Middle frontal gyrus (tissue), 1 donor: ENCODE measurements around the gene ZNF19.
A peak's percentile ranks its signal among the peaks of the same experiment; 100 is the strongest.
"Not testable (repeated sequence)": the region's sequence is repeated elsewhere in the genome, so short reads cannot be mapped to it uniquely, and the experiment has no call there.

Source experiments
- DNase-seq: peaks from one replicate; pipeline ENCODE4 v3.0.0-alpha.2; 2015; ENCODE audit warnings: low spot score; ENCODE audit errors: extremely low spot score

Gene ZNF19

DNA sequence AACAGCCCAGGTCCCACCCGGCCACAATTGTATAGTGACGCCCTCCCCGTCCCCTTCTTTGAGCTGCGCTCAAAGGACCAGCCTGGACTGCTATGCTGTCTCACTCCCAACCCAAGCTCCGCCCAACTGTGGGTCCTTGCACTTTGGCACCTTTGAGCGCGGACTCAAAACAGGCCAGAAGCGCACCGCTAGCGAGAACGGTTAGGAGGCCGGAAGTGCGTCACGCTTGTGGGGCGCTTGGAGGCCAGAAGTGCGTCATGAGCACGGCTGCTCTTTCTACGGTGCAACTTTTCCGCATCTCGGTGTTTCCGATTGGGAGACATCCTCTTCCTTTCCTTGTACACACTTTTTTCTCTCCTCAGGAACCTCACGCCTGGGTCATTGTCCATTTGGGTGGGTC is at the start of gene ZNF19:
Gene ZNF19, minus strand, starts transcription at position 203 of the 400 bp plus-strand sequence. CDS start 7,210 bp downstream, outside the sequence.
- DNase-seq: no peak

DNA sequence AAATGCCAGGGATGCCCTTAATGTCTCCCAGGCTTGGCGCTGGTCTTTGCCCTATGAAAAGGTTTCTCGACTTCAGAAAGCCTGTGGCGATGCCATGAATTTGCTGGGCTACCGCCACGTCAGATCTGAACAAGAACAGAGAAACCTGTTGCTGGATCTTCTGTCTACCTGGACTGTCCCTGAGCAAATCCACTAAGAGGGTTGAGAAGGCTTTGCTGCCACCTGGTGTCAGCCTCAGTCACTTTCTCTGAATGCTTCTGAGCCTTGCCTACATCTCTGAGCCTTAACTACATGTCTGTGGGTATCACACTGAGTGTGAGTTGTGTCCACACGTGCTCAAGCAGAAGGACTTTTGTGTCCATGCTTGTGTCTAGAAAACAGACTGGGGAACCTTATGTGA is 48.5 kb upstream of the ZNF19 start:
- DNase-seq: no peak

DNA sequence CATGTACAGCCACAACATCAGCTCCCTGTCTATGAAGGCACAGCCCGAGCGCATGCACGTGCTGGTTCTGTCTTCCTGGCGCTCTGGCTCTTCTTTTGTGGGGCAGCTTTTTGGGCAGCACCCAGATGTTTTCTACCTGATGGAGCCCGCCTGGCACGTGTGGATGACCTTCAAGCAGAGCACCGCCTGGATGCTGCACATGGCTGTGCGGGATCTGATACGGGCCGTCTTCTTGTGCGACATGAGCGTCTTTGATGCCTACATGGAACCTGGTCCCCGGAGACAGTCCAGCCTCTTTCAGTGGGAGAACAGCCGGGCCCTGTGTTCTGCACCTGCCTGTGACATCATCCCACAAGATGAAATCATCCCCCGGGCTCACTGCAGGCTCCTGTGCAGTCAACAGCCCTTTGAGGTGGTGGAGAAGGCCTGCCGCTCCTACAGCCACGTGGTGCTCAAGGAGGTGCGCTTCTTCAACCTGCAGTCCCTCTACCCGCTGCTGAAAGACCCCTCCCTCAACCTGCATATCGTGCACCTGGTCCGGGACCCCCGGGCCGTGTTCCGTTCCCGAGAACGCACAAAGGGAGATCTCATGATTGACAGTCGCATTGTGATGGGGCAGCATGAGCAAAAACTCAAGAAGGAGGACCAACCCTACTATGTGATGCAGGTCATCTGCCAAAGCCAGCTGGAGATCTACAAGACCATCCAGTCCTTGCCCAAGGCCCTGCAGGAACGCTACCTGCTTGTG is 47.8 kb upstream of the ZNF19 start:
- DNase-seq: no peak

DNA sequence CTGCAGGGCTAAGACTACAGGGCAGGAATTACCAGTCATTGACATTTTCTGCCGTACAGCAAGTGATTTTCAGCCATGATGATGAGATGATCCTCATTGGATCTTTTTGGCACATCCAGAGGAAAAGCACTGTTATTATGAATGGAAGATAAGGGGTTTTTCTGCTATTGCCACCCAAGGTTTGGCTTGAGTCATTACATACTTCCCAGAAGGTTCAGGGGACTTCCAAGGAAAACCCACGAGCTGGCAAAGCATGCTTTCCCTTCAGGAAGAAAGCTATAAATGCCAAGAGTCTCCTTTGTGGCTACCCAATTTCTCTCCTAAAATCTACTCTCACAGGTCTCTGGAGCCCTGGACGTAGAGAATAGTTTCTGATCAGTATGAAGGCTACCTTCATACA is 43.2 kb upstream of the ZNF19 start:
- DNase-seq: no peak

DNA sequence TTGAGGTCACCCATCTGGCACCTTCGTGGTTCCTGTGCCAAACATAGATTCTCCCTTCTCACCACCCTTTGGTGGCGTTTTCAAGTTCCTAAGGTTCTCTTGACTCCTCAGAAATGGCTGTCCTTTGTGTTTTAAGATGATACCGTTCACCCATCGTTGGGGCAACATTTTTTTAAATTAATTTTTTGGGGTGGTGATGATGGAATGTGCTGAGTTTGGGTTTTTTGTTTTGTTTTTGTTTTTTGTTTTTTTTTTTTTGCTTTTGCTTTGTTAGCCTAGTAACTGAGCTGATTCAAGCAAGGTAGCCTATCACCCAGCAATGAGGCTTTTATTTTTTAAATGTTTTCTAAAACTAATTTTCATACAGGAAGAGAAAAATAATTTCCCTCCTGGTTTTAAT is 39.7 kb upstream of the ZNF19 start:
- no peak for DNase-seq

DNA sequence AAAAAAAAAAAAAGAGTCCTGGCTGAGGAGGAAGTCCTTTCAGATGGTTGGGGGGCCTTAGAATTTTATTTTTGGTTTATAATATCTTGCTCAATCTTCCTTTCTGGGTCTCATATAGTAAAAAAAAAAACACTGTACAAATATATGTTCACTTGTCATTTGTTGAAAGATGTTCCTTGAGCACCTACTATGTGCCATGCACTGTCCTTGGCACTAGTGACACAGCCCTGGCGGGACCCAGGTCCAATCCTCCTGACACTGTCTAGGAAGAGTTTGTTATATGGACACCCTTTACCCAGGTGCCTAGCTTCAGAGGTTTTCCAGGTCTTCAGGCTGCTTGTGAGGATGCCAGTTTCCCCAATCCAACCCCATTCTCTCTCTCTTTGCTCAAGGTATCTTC is 39.1 kb upstream of the ZNF19 start:
- DNase-seq: no peak

DNA sequence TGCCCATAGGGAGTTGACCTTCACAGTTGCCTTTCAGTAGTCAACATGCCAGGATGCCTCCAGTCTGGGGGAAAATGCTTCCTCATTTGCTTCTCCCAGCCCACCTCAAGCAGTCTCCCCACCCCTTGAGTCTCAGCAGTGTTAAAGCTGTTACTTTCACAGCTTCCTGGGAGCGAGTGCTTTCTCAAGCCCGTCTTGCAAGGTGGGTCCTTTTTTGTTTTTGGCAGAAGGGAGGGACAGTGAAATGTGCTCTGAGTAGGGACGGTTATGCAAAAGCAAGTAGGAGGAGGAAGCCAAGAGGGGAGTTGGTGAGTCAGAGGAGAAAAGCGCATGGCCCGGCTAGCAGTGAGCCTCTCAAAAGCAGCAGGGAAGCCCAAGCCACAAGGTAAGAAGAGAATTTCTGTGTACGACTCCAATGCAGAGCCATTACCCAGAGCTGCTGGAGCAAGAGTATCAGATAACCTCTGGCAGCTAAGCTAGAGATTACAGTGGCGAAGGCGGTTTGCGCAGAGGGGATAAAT is 37.0 kb upstream of the ZNF19 start, which contains the start of gene CHST4:
Gene CHST4, plus strand, starts transcription at position 316 of the 521 bp plus-strand sequence. CDS start 10,252 bp downstream, outside the sequence.
- no peak for DNase-seq

DNA sequence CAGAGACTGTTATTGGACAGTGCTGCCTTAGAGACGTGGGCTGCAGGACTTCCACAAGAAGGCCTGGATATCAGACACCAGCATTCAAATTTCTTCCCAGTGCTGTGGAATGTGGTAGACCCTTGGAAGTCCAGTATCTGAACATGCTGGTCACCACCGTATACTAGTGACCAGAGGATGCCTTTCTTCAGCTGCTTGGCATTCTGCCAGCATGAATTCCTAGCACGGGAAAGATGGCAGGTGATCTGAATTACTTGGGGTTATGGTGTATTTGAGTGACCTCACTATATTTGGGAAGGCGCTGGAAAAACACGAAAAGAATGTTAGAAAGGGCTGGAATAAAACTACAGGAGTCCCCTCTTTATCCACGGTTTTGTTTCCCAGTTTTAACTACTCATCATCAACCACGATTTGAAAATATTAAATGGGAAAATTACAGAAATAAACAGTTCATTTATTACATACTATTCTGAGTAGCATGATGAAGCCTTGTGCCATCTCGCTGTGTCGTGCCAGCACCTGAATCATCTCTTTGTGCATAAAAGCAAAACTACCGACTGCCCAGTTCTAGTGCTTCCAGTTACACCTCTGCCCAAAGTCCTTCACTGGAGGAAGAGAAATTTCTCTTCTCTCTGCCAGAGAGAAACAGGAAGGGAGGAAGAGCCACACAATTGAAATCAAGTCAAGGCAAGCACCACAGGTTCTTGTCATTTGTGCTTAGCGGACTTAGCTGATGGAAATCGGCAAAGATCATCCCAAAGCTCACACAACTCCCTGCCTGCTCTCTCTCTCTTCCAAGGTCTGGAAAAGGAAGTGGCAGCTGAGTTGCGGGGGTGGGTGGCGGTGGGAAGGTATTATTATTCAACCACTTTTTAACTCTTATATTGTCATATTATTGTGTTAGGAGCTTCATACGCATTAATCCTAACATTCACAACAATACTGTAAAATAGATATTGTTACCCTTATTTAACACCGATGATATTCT is 35.7 kb upstream of the ZNF19 start:
- no peak for DNase-seq

DNA sequence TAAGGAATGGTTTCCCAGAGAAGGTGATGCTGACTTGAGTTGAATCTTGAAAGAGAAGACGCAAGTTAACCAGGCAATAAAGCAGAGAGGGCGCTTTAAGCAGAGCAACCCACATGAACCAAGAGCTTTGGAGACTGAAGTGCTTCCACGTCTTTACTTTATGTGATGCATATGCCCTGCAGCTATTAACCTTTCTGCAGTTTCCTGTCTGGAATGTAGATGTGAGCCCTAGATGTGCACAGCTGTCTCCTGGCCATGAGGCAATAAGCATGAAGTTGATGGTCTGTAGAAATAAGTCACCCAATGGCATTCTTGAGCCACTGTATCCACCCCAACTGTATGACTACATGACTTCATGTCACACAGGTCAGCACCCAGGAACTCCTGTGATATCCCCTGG is 31.4 kb upstream of the ZNF19 start:
- no peak for DNase-seq

DNA sequence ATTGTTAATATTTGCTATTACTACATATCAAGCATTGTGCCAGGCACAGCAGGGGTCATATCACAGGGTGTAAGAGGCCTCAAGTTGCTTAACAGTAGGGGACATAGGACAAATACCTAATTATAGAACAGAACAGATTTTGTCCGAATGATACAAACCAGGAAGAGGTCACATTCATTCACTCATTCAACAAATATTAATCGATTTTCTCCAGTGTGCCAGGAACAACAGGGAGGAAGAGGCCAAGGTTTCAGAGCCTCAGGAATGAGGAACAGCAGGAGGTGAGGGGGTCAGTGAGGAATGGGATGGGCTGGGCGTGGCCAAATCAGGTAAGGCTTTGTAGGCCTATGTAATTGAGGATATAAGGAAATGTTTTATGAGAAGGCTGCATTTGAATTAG is 25.9 kb upstream of the ZNF19 start:
- DNase-seq: no peak

DNA sequence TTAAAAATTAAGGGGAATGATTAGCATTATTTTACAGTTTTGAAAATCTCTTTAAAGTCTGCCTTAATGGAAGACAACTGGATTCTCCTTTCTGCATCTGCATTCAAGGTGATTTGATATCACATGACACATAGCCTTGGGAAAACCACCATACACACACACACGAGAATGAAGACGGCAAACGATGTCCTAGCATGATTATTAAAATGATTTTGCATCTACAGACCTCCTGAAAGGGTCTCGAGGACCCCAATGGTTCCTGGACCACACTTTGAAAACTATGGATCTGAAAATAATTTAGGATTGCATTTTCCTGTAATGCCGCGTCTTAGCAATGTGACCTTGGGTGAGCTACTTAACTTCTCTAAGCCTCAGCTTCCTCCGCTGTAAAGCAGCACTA is 25.4 kb upstream of the ZNF19 start:
- no peak for DNase-seq

DNA sequence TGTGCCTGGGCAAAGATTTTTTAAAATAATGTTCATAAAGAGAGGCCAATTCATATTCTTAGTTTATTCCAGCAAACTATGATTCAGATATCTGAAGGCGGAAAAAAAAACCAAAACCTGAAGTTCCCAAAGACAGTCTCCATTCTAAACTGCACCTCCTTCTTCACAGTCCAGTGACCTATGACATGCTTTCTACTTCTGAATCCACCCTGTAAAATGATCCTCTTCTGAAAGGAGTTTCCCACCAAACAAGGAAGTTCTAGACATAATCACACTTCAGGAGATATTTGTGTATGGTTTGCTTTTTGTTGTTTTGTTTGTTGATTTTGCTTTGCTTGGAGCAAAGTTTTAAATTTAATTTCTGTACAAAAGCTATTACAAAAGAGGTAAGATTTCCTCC is 24.2 kb upstream of the ZNF19 start:
- no peak for DNase-seq

DNA sequence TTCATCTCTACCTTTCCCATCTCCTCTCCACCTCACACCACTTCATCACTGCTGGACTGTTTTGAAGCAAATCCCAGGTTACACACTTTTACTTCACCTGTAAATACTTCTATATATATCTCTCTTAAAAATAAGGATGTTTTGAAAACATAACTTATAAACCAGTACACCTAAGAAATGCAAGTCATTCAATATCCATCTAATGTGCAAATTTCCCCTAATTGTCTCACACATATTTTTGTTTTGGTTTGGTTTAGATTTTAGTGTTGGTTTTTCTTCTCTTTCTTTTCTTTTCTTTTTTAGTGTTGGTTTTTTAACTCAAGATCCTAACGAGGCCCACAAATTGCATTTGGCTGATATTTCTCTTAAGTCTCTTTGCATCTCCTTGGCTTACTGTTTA is 17.9 kb upstream of the ZNF19 start:
- DNase-seq: no peak

DNA sequence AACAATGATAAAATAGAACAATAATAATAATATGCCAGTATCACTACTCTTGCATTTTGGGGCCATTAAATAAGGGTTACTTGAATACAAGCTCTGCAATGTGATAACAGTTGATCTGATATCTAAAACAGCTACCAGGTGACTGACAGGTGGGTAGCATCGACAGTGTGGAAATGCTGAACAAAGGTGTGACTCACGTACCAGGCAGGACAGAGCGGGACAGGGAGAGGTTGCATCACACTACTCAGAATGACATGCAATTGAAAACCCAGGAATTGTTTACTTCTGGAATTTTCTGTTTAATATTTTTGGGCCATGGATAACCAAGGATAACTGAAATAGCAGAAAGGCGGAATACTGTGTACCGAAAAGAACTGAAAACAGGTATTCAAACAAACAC is 15.8 kb upstream of the ZNF19 start:
- DNase-seq: no peak

DNA sequence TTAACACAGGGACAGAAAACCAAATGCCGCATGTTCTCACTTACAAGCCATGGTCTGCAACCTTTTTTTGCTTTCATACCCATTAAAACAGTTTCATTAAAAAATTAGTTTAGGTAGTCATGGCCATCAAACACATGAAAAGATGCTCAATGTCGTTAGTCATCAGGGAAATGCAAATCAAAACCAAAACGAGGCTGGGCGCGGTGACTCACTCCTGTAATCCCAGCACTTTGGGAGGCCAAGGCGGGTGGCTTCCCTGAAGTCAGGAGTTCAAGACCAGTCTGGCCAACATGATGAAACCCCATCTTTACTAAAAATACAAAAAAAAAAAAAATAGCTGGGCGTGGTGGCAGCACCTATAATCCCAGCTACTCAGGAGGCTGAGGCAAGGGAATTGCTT is 14.9 kb upstream of the ZNF19 start:
- not testable (repeated sequence) for DNase-seq

DNA sequence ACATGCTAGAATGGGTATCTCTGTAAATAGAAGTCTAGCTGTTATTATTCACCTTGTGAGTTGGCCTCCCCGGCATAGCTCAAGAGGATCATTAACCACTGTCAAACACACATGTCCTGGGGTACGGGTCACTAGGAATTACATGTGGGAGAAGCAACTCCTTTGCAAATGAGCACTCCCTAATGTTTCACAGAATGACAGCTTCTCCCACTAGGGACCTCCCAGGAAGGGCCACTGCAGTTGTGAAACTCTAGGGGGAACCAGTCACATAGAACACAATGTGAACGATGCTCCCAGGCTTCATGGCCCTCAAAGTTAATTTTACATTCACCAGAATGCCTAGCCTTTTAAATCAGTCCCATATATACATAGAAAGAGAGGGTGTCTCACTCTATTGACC is 12.4 kb upstream of the ZNF19 start:
- DNase-seq: no peak

DNA sequence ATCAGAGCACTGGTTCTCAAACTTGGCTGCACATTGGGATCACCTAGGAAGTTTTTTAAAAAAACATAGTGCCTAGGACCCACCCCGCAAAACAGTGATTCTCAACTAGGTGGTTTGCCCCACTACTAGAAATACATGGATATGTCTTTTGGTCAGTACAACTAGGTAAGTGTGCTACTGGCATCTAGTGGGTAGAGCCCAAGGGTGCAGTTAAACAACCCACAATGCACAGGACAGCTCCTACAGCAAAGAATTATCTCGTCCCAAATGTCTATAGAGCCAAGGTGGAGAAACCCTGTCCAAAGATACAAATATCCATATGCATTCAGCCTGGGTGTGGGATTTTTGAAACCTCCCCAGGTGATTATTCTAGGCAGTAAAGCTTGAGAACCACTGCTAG is 11.8 kb upstream of the ZNF19 start:
- no peak for DNase-seq

DNA sequence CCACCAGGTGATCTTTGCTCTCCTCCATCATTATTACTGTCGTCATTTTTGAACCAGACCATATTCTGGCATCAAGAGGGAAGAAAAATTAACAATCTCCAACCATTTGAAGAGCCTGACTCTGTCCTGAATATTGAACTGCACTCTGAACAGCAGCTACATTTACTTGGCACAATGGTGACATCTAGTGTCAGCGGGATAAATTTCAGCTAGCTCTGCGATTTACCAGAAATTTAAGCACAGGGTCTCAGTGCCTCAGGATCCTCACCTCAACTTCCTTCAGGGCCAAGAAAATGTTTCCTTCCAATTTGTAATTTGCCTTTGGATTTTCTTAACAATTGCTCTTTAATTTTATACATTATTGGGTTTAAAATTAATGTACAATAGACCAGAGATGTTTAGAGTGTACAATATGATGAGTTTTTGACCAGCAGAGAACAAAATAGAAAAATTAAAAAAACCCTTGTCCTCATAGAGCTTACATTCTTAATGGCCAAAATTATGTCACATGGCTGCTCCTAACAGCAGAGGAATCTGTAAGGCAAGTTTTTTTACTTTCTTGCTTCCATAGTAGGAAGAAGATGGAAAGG is 10.7 kb upstream of the ZNF19 start:
- DNase-seq: peak; percentile 42

DNA sequence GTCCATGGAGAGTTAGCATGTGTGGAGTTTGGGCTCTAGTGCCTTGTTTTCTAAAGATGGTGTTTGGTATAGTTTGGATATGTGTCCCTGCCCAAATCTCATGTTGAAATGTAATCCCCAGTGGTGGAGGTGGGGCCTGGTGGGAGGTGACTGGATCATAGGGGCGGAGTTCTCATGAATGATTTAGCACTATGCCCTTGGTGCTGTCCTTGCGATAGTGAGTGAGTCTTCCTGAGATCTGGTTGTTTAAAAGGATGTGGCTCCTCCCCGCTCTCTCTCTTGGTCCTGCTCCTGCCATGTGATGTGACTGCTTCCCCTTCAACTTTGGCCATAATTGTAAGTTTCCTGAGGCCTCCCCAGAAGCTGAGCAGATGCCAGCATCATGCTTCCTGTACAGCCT is 8.9 kb upstream of the ZNF19 start:
- no peak for DNase-seq

DNA sequence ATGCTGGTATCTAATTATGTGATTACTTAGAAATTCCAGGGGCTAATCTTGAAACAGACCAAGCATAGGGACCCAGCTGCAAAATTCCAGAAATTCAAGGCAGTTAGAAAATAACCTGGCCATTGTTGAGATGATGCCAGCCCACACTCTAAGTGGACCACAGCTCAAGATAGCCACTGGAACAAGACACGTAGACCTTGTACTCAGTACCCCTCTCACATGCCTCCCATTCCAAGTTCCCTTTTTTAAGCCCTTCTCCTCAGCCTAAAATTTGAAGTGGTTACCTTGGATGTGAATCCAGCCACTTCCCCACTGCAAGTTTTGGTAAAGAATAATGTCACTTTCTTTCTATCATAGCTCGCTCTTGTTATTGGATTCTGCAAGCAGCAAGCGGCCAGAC is 4.1 kb upstream of the ZNF19 start:
- no peak for DNase-seq

DNA sequence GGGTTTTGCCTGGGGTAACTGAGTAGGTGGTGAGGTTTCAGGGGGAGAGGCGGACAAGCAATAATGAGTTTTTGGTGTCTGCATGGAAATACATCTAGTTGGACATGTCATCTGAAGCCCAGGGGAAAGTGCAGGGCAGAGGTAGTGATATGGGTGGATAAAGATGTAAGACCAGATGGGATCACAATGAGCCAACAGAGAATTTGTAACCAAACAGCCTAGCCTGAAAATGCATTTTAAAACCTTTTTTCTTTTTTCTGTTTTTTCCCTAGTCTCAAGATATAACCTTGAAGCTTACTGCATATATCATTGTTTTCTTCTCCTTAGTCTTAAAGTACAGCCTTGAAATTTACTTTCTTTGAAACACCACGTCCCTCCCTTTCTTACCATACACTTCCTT is 3.7 kb upstream of the ZNF19 start:
- DNase-seq: no peak

DNA sequence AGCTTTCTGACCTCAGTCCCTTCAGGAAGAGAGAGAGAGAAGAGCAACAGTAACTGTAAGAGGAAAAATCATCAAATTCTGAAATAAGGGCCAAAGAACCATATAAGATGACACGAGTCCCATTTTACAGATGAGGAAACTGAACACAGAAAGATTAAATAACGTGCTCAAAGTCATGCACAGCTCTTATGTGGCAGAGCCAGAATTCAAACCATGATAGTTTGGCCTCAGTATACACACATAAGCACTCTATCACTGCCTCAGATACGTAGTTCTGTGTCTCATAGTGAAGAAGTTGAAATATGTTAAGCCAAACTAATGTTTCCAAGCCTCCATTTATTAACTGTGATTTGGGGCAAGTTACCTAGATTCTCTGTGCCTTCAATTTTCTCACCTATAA is 1.9 kb upstream of the ZNF19 start:
- no peak for DNase-seq
